Vagina (tissue), 2 donors: ENCODE data around the gene NUDT8.

Source experiments
- POLR2A ChIP-seq, 2 donors: fragments of 450-650 bp; IDR thresholded peaks; one replicate each; pipeline ENCODE4 v1.6.1; 2017; ENCODE audit warnings: antibody characterized with exemption in 2 of 2, mild to moderate bottlenecking in 2 of 2, moderate library complexity in 2 of 2
- TF ChIP-seq, protein P1 (sequence below), 3 experiments: fragments of 450-650 bp in 2 of 3; fragments of 200-600 bp in 1 of 3; sonication (generic) in 1 of 3; IDR thresholded peaks; one replicate each; pipeline ENCODE4 v1.5.1; 2017 to 2019; ENCODE audit warnings: antibody characterized with exemption in 3 of 3, mild to moderate bottlenecking in 2 of 3, moderate library complexity in 2 of 3

DNA sequence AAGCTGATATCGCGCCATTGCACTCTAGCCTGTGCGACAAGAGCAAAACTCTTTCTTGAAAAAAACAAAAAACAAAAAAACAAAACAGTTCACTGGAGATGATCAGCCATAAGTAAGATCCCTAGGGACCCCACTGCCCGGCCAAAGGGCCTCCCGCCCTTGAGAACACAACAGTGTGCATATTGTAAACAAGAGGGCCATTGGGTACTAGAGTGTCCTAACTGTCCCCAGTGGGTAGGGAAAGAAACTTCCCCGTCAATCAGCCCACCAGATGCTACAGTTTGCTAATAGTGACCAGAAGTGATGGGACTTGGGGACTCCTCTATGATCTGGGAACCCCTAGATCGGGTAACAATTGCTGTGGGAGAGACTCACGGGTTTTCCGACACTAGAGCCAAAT is 24.5 kb upstream of the NUDT8 start:
- TF ChIP-seq, protein P1, sequence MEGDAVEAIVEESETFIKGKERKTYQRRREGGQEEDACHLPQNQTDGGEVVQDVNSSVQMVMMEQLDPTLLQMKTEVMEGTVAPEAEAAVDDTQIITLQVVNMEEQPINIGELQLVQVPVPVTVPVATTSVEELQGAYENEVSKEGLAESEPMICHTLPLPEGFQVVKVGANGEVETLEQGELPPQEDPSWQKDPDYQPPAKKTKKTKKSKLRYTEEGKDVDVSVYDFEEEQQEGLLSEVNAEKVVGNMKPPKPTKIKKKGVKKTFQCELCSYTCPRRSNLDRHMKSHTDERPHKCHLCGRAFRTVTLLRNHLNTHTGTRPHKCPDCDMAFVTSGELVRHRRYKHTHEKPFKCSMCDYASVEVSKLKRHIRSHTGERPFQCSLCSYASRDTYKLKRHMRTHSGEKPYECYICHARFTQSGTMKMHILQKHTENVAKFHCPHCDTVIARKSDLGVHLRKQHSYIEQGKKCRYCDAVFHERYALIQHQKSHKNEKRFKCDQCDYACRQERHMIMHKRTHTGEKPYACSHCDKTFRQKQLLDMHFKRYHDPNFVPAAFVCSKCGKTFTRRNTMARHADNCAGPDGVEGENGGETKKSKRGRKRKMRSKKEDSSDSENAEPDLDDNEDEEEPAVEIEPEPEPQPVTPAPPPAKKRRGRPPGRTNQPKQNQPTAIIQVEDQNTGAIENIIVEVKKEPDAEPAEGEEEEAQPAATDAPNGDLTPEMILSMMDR (IDR thresholded peaks at IDR 0.05), result no peak
- TF ChIP-seq POLR2A (IDR thresholded peaks at IDR 0.05), result no peak
